CD4-positive, alpha-beta T cell (primary cell): ENCODE measurements around the gene PPM1J. TPM values are rescaled to one million over a fixed set of nuclear protein-coding genes. Genes with fewer than 3 reads are reported as not detected.

Experiments used
- ATAC-seq: fragments of 200-7000 bp; cut with Tn5 transposase; one replicate; pipeline ENCODE4 v1.10.0; 2022; ENCODE audit warnings: mild to moderate bottlenecking; ENCODE audit not compliant: poor library complexity
- CTCF ChIA-PET: fragments of 350-600 bp; sonication (Branson Sonifier 250); formaldehyde crosslinking; loops from one replicate; lab custom pipeline; 2021; ENCODE audit warnings: antibody characterized with exemption, inconsistent platforms; lab: Charles Lee
- POLR2A ChIA-PET: fragments of 350-600 bp; sonication (Branson Sonifier 250); formaldehyde crosslinking; loops from one replicate; lab custom pipeline; 2021; ENCODE audit warnings: antibody characterized with exemption, inconsistent platforms; lab: Charles Lee
- DNase-seq, 14 experiments: peaks; one replicate each; pipeline ENCODE4 v3.0.0-alpha.2; 2013 to 2020; ENCODE audit warnings: mixed read lengths in 2 of 14
- H3K27ac ChIP-seq, 2 donors: one replicate each; pipeline versions ENCODE4 v1.5.1 to v1.7.0; 2013; ENCODE audit warnings: low read length in 2 of 2, low read depth in 1 of 2, mild to moderate bottlenecking in 1 of 2
- H3K27me3 ChIP-seq, 2 experiments: 1 replicate in 1 of 2; 2 replicates in 1 of 2; pipeline versions ENCODE4 v1.6.1 to v1.7.0; 2013; ENCODE audit warnings: low read length in 2 of 2, control low read depth in 1 of 2, mild to moderate bottlenecking in 1 of 2, moderate library complexity in 1 of 2; ENCODE audit not compliant: insufficient read depth in 2 of 2, control insufficient read depth in 1 of 2
- H3K36me3 ChIP-seq: one replicate; pipeline ENCODE4 v1.6.1; 2013; ENCODE audit warnings: low read length, control low read depth; ENCODE audit not compliant: insufficient read depth
- H3K4me1 ChIP-seq: one replicate; pipeline ENCODE4 v1.6.1; 2013; ENCODE audit warnings: low read length, control low read depth; ENCODE audit not compliant: insufficient read depth
- H3K4me3 ChIP-seq: one replicate; pipeline ENCODE4 v1.5.1; 2013; ENCODE audit warnings: mild to moderate bottlenecking, low read length, moderate library complexity
- H3K9me3 ChIP-seq, 2 experiments: 1 replicate in 1 of 2; 2 replicates in 1 of 2; pipeline versions ENCODE4 v1.6.1 to v1.7.0; 2013; ENCODE audit warnings: low read length in 2 of 2, mild to moderate bottlenecking in 2 of 2, control low read depth in 1 of 2, moderate library complexity in 1 of 2; ENCODE audit not compliant: control insufficient read depth in 1 of 2, insufficient read depth in 1 of 2
- H3K27ac Mint-ChIP-seq: one replicate; pipeline ENCODE4 v1.8.0; 2020; ENCODE audit warnings: mixed read lengths
- H3K27me3 Mint-ChIP-seq: one replicate; pipeline ENCODE4 v1.8.0; 2021; ENCODE audit warnings: mixed read lengths
- H3K36me3 Mint-ChIP-seq: one replicate; pipeline ENCODE4 v1.8.0; 2021; ENCODE audit warnings: low read depth, mixed read lengths
- H3K4me1 Mint-ChIP-seq: one replicate; pipeline ENCODE4 v1.8.0; 2021; ENCODE audit warnings: low read depth, mixed read lengths
- H3K4me3 Mint-ChIP-seq: one replicate; pipeline ENCODE4 v1.8.0; 2020; ENCODE audit warnings: mild to moderate bottlenecking, mixed read lengths
- H3K9me3 Mint-ChIP-seq: one replicate; pipeline ENCODE4 v1.8.0; 2020; ENCODE audit warnings: mixed read lengths
- intact Hi-C, 2 experiments: fragments of 100-400 bp; cut with DNase I in 1 of 2; cut with micrococcal nuclease in 1 of 2; formaldehyde crosslinking; loops; one replicate each; pipeline versions ENCODE4 v1.15.1 to v1.9.0; 2023 to 2025; cut with DNase I, micrococcal nuclease
- total RNA-seq, 174 experiments: library from RNA in 2 of 174; stranded (reverse) in 2 of 174; gene quantifications; one replicate each; pipeline ENCODE4 v1.2.3 and lab custom pipeline; 2021 to 2026
- TF ChIP-seq, protein P1 (sequence below): fragments of 200-600 bp; IDR thresholded peaks from one replicate; pipeline ENCODE4 v1.8.0; 2022; ENCODE audit warnings: antibody characterized with exemption, mild to moderate bottlenecking

Gene PPM1J
- total RNA-seq, 2 experiments from 2014 or later: 0.39 to 0.49 TPM

DNA sequence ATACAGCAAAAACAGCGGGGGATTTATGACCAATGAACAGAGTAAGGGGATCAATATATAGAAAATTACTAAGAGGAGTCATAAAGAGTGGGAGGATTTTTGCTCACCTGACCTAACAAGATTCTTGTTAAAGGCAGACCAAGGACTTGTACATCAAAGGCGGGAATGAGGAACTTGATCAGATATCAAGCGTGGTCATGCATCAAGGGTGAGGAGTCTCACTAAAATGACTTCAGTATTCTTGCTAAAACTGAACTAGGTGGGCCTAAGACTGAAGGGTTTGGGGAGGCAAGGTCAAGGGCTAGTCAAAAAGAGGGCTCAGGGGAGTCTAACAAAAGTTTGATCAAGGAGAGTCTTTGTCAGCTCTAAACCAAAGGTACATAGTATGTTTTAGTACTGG lies 38.6 kb downstream of the PPM1J start:
- intact Hi-C loops: loop anchor here in 1 of 2 experiments (2.0 kb wide), 1 partner anchor 24 kb away; no protein-coding TSS in a partner anchor

DNA sequence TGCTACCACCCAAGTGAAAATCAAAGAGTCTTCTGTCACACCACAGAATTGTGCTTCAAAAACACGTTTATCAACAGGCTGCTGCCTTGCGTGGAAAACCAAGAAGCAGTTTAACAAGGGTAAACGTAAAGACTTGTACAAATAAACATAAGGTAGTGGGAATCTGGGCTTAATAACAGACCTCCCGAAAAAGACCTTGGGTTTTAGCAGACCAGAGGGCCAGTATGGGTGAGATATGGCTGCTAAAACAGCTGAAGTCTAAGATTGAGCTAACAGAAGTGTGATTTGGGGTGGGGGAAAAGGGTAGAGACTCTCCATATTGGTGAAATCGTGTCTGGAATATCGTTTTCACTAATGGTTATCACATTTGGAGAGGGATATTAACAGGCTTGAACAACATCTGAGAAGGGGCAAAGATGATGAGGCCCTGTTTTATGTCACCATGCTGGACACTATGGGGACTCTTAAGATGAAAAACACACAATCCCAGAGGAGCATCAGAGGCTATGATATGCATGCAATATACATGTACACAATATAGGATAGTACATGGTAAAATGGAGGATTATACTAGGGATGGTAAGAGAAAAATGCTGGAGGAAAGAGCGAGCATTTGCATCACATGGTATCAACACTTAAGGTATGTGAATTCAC lies 39.3 kb downstream of the PPM1J start:
- H3K27ac ChIP-seq: no peak overlapping the region
- intact Hi-C loops: loop anchor here in 1 of 2 experiments (2.0 kb wide), 2 partner anchors 25 to 51 kb away; no protein-coding TSS in a partner anchor
- H3K4me1 ChIP-seq: peaks cover 22% of the 10 kb centered on the region
- H3K27me3 Mint-ChIP-seq: no peaks in the 10 kb centered on the region
- peaks cover 34% of the 10 kb centered on the region for H3K36me3 Mint-ChIP-seq
- peak overlapping the region; percentile 60 for H3K27ac Mint-ChIP-seq
- no peaks in the 10 kb centered on the region for H3K9me3 Mint-ChIP-seq
- H3K9me3 ChIP-seq: no peaks in the 10 kb centered on the region
- ATAC-seq (no peak), DNase-seq (no peak)
- POLR2A ChIA-PET: interaction anchor here (1.2 to 4.7 kb wide), 6 partner anchors 13 to 280 kb away, joined by 8 to 134 read pairs (median 34); partner anchors contain the start of genes CAPZA1, PPM1J, RHOC and SLC16A1
- TF ChIP-seq, protein P1, sequence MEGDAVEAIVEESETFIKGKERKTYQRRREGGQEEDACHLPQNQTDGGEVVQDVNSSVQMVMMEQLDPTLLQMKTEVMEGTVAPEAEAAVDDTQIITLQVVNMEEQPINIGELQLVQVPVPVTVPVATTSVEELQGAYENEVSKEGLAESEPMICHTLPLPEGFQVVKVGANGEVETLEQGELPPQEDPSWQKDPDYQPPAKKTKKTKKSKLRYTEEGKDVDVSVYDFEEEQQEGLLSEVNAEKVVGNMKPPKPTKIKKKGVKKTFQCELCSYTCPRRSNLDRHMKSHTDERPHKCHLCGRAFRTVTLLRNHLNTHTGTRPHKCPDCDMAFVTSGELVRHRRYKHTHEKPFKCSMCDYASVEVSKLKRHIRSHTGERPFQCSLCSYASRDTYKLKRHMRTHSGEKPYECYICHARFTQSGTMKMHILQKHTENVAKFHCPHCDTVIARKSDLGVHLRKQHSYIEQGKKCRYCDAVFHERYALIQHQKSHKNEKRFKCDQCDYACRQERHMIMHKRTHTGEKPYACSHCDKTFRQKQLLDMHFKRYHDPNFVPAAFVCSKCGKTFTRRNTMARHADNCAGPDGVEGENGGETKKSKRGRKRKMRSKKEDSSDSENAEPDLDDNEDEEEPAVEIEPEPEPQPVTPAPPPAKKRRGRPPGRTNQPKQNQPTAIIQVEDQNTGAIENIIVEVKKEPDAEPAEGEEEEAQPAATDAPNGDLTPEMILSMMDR: no peak
- H3K36me3 ChIP-seq: peaks cover 6% of the 10 kb centered on the region
- no peaks in the 10 kb centered on the region for H3K27me3 ChIP-seq
- peak overlapping the region; percentile 88 for H3K4me3 Mint-ChIP-seq
- peaks cover 73% of the 10 kb centered on the region for H3K4me1 Mint-ChIP-seq
- peak overlapping the region; percentile 93 for H3K4me3 ChIP-seq
- CTCF ChIA-PET: interaction anchor here (1.2 to 2.7 kb wide), 5 partner anchors 17 to 174 kb away, joined by 3 to 12 read pairs (median 6); partner anchors contain the start of genes CAPZA1 and PPM1J

More for the DNA sequence above, 38.6 kb downstream of the PPM1J start:
- H3K27me3 Mint-ChIP-seq: no peaks in the 10 kb centered on the region
- TF ChIP-seq, protein P1: no peak
- no peaks in the 10 kb centered on the region for H3K27me3 ChIP-seq
- CTCF ChIA-PET: no interaction called here
- no peaks in the 10 kb centered on the region for H3K9me3 ChIP-seq
- peak overlapping the region; percentile 88 for H3K4me3 Mint-ChIP-seq
- no peak overlapping the region for H3K4me3 ChIP-seq
- no peaks in the 10 kb centered on the region for H3K9me3 Mint-ChIP-seq
- H3K4me1 Mint-ChIP-seq: peaks cover 66% of the 10 kb centered on the region
- no peak for ATAC-seq
- H3K36me3 ChIP-seq: peaks cover 5% of the 10 kb centered on the region
- DNase-seq: no peak
- H3K27ac ChIP-seq: no peak overlapping the region
- POLR2A ChIA-PET: interaction anchor here (2.7 to 4.7 kb wide), 3 partner anchors 27 to 57 kb away, joined by 13 to 134 read pairs (median 46); partner anchors contain the start of genes CAPZA1, RHOC and ST7L
- peaks cover 22% of the 10 kb centered on the region for H3K4me1 ChIP-seq
- peaks cover 29% of the 10 kb centered on the region for H3K36me3 Mint-ChIP-seq
- peak overlapping the region; percentile 60 for H3K27ac Mint-ChIP-seq

DNA sequence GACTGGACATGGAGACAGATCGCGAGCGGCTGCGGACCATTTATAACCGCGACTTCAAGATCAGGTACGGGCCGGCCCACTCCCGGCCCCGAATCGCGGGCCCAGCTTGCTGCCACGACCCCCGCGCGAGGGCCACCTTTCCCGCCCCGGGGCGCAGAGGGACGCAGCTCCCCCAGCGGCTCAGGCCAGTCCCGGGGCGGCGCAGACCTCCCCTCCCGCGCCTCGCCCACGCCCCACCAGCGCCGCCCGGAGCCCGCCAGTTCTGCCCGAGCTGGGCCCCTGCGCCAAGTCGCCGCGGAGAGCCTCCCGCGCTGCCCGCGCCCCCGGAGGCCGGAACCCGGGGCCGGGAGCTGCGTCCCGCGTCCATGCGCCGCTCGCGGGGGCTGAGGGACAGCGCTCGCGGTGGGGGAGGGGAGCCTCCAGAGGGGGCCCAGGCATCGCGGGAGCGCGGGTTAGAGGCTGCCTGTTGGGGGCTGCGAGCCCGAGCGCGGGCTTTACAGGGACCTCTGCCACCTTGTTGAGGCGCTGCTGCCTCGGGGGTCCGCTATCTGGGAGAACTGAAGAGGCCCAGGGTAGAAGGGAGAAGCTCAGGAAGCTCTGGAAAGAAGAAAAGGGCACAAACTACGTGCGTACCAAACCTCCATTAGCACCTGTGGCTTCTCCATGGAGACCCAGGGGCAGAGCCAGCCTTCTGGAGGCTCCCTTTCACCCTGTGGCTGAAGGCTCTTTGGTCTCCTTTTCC lies 40.0 kb downstream of the PPM1J start:
- TF ChIP-seq, protein P1: no peak
- H3K4me1 Mint-ChIP-seq: peaks cover 75% of the 10 kb centered on the region

More for the DNA sequence above, 40.0 kb downstream of the PPM1J start:
- H3K4me3 Mint-ChIP-seq: peak overlapping the region; percentile 98
- DNase-seq (peak in 13 of 14 experiments; percentile 10 to 62 (median 24)), ATAC-seq (peak; percentile 29)
- no peaks in the 10 kb centered on the region for H3K9me3 Mint-ChIP-seq
- H3K36me3 Mint-ChIP-seq: peaks cover 39% of the 10 kb centered on the region
- H3K9me3 ChIP-seq: no peaks in the 10 kb centered on the region
- peaks cover 10% of the 10 kb centered on the region for H3K36me3 ChIP-seq
- H3K27me3 ChIP-seq: no peaks in the 10 kb centered on the region
- peak overlapping the region; percentile 65 for H3K27ac Mint-ChIP-seq
- H3K27ac ChIP-seq: peak overlapping the region; percentile 38 to 68
- peaks cover 22% of the 10 kb centered on the region for H3K4me1 ChIP-seq
- H3K27me3 Mint-ChIP-seq: no peaks in the 10 kb centered on the region
- intact Hi-C loops: loop anchor here (2.0 to 5.0 kb wide), 2 partner anchors 38 to 50 kb away; no protein-coding TSS in a partner anchor
- ChIA-PET CTCF (interaction anchor here (0.6 to 2.7 kb wide), 13 partner anchors 14 to 398 kb away, joined by 3 to 12 read pairs (median 4); partner anchors contain the start of genes CAPZA1, LRIG2 and PPM1J), POLR2A (interaction anchor here (0.8 to 4.7 kb wide), 15 partner anchors 8 to 398 kb away, joined by 3 to 134 read pairs (median 5); partner anchors contain the start of genes CAPZA1, LRIG2, PPM1J and RHOC)
- peak overlapping the region; percentile 93 for H3K4me3 ChIP-seq
